NCI-H1092 treated with DMSO at 0.1 percent for 48 hours (cell line): ENCODE measurements around the gene CXCR5.

Source experiments
- DNase-seq: peaks from one replicate; lab custom pipeline; 2025; lab: John Stamatoyannopoulos, UW

The CXCR5 gene

DNA sequence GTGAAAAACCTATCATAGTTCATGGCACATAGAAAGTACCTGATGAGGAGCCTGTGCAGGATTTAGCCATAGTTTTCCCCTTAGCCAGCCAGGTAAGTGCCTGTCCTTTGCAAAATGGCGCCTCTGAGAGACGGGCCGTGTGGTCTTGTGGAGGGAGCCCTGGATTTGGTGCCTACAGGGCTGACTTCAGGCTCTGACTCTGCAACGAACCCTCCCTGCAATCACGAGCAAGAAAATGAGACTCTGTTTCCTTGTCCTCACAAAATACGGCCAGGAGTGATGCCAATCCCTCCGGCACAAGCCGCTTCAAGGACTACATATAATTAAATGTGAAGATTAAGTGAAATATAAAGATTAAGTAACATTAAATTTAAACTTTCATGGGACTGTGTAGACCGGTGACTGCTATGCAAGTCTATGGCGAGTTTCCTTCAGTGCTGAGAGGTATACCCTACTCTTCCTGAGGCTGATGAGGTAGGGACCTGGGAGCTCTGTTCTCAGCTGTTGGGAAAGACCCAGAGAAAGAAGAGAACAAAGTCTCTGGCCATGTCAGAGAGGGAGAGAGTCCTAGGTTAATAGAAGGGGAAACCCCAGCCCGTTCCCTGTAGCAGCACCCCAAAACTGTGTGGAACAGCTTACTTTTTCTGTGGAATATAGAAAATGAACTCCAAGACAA lies 6.1 kb upstream of the CXCR5 start:
- DNase-seq, result no peak

DNA sequence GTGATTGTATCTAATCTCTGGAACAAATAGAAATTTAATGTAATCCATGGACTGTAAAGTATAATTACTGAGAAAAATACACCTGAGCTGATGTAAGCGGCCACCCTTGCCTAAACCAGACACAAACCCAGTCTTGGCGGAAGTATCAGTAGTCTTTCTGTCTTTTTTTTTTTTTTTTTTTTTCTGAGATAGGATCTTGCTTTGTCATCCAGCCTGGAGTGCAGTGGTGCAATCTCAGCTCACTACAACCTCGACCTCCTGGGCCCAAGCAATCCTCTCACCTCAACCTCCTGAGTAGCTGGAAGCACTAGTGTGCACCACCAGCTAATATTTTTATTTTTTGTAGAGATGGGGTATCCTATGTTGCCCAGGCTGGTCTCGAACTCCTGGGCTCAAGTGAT lies 5.5 kb upstream of the CXCR5 start:
- DNase-seq, result no peak

DNA sequence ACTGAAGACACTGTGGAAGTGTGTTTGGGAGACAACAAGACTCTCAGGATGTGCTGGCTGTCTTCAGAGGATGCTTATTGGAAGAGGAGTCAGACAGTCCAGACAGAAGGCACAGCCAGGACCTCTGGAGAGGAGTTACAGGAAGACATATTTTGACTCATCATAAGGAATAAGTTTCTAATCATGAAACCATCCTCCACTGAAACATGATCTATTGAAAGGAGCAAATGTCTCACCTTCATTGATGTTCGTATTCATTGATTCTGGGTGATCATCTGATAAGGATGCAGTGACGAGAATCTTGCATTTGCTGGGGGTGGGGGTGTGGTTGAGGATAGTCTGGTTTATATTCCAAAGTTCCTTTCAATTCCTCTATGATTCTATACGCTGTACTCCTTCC lies 2.5 kb upstream of the CXCR5 start:
- no peak for DNase-seq

GRCh38 chr11:118882491-118882890 lies 1.2 kb upstream of the CXCR5 start:
- DNase-seq, result no peak

GRCh38 chr11:118883004-118883367 lies 706 bp upstream of the CXCR5 start:
- DNase-seq, result no peak

GRCh38 chr11:118884875-118885274 lies 1.2 kb downstream of the CXCR5 start:
- DNase-seq, result no peak

DNA sequence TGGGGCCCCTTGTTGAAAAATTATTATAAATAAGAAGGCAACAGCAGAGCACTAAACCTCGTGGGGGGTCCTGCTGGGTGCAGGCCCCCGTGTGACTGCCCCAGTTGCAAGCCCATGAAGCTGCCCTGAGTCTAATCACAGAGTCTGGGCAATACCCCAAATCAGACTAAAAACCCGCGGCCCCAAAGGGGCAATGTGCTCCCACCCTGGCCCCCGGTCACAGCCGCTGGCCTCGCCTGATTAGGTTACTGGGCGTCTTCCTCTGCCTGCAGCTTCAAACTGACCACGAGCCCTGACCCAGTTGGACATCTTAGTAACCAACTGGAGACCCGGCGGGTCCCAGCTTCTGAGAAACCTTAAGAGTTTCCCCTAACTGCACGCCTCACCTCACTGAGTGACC lies 1.6 kb downstream of the CXCR5 start:
- DNase-seq, result no peak

DNA sequence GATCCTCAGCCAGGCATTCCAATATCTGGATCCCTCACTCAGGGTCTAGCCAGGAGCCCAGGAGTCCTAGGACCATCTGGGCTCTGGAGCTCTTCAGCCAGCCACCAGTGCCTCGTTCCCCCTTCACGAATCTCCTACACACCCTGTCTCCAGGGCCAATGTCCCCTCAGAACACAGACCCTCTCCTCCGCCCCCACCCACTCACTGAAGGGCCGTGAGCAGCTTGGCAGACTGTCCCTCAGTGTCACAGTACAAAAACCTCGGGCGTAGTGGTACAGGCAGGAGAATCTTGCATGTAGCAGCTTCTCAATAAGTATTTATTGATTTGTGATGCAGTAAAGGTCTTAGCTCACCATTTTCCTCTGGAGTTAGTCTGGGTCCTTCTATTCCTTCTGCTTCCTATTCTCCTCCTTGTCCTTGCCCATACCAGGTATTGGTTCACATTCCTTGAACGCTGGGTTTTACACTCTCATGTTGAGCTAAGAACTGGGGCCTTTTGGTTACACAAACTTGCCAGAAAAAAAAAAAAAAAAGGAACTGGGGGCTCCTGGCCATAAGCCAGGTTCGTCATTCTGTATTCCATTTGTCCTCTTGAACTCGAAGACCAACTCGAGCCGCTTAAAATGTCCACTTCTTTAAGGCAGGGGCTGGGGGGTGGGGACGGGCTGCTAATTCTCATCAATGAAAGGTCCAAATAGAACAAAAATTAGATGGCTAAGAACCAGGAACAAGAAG lies 2.3 kb downstream of the CXCR5 start:
- DNase-seq, result no peak

GRCh38 chr11:118886681-118887111 lies 3.0 kb downstream of the CXCR5 start:
- DNase-seq, result no peak

DNA sequence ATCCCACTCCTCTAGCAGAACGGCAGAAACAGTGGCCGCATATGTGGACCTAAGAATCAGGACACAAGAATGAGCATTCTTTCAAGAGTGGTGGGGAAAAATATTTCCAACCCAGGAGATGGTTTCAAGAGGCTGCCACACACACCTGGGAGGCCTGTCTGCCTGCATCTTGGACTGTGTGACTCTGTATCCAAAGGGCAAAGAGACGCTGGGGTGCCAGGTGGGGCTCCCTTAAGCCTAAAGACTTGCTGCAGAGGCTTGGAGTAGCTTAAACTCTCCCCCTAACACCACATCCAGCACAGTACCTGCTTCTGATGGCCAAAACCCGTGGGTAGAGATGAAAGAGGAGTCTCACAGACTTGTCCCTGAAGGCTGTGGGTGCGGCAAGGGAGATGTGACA lies 3.5 kb downstream of the CXCR5 start:
- no peak for DNase-seq

- no peak for DNase-seq
Measured at GRCh38 chr11:118888398-118888797, 4.7 kb downstream of the CXCR5 start.

DNA sequence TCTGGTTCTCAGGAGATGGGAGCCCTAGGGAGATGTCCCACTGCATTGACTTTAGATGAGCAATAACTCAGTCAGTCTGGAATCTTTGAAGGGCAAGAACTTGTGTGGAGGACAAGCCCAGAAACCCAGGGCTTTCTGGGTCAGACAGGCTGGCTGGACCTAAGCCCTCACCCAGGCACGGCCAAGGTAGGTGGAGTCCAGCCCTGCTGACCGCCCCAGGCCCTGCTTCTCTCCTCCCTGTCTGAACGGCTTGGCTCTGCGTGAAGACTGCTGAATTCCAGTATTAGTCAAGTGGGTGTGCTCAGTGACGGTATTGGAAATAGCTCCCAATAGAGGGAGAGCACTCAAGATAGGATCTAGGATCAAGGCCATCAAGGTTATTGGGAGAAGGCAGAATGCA lies 6.1 kb downstream of the CXCR5 start:
- DNase-seq, result no peak

GRCh38 chr11:118892514-118892913 lies 8.8 kb downstream of the CXCR5 start:
- DNase-seq, result no peak

- no peak for DNase-seq
Measured at GRCh38 chr11:118892964-118893363, 9.3 kb downstream of the CXCR5 start.

GRCh38 chr11:118893662-118894061 lies 10.0 kb downstream of the CXCR5 start:
- DNase-seq, result no peak

- DNase-seq, result no peak
Measured at GRCh38 chr11:118894192-118894591, 10.5 kb downstream of the CXCR5 start.

DNA sequence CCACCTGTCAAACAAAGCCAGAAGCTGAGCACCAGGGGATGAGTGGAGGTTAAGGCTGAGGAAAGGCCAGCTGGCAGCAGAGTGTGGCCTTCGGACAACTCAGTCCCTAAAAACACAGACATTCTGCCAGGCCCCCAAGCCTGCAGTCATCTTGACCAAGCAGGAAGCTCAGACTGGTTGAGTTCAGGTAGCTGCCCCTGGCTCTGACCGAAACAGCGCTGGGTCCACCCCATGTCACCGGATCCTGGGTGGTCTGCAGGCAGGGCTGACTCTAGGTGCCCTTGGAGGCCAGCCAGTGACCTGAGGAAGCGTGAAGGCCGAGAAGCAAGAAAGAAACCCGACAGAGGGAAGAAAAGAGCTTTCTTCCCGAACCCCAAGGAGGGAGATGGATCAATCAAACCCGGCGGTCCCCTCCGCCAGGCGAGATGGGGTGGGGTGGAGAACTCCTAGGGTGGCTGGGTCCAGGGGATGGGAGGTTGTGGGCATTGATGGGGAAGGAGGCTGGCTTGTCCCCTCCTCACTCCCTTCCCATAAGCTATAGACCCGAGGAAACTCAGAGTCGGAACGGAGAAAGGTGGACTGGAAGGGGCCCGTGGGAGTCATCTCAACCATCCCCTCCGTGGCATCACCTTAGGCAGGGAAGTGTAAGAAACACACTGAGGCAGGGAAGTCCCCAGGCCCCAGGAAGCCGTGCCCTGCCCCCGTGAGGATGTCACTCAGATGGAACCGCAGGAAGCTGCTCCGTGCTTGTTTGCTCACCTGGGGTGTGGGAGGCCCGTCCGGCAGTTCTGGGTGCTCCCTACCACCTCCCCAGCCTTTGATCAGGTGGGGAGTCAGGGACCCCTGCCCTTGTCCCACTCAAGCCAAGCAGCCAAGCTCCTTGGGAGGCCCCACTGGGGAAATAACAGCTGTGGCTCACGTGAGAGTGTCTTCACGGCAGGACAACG lies 11.7 kb downstream of the CXCR5 start:
- DNase-seq, result no peak

DNA sequence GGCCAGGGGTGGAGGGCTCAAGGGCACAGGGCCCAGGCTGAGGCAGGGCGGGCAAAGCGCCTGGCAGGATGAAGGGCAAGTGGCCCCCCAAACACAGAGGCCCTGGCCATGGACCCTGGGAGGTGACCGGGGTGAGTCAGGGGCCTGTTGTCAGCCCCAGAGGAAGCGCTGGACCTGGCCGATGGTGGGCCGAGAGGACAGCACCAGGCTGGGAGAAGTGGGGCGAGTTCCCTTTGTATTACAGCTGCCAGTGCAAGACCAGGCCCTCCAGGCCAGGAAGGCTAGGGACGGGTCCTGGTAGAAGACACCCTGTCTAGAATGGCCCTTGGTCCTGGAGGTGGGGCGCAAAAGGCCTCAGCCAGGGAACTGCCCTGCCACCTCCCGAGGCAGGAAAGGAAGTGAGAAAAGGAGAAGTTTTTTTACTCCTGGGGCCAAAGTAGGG lies 12.8 kb downstream of the CXCR5 start:
- no peak for DNase-seq

GRCh38 chr11:118896921-118897591 lies 13.4 kb downstream of the CXCR5 start:
- no peak for DNase-seq

DNA sequence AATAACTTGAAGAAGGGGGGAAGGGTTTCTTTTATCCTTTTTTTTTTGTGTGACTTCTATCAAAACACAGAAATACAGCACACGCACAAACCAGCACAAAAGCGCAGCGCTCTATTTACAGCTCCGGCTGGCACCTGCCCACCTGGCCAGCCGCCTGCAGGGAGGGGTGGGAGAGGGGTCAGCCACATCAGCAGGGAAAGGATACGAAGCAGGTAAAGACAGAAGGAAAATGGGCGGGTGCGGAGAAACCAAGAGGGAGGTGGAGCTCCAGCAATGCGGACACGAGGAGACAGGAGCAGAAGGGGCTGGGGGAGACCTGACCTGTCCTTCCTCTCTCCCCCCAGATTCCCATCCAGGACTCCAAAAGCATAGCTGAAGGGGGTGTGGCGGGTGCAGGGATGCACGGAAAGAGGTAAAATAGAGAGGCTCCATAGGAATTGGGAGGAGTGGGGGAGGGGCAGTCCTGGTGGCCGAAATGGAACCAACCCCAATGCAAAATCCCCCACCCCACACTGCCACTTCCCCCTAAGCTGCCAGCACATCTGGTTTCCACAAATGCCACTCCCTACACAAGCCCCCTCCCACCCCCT lies 14.1 kb downstream of the CXCR5 start:
- DNase-seq, result no peak

DNA sequence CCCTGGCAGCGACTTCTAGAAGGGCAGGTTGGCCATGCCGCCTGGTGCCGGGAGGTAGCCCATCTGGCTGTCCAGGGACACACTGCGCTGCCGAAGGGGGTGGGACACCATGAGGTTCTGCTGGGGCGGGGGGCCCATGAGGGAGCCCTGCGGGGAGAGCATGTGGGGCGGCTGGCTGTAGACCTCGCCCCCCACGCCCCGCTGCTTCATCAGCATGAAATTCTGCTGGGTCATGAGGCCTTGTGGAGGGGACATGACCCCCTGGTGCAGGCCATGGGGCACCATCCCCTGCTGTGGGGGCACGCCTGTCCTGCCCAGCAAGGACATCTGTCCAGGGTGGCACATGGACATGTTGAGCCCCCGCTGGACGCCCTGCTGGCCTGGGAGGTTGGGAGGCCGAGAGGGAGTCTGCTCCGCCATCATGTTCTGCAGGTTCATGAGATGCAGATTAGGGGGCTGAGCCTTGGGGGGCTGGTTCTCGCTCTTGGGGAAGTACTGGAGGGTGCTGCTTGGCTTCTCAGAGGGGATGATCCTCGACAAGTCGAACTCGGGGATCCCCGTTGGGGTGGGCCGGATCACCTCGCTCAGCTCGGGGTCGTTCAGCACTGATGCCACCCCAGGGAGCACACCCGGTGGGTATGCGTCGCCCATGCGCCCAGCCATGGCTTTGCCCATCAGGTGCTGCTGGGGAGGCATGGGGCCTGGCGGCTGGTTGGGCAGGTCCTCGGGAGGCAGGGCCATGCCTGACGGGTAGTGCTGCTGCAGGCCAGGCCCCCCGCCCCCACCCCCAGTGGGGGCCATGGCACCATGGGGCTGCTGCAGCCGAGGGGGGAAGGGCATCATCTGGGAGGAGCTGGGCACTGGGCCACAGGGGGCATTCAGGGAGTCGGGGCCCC lies 15.0 kb downstream of the CXCR5 start:
- DNase-seq, result no peak
